WTC11 (cell line): ENCODE results near the gene TUBA1B. TPM values are rescaled to one million over a fixed set of nuclear protein-coding genes. Genes with fewer than 3 reads are reported as not detected.

Experiments used
- ATAC-seq: fragments of 200-7000 bp; cut with Tn5 transposase; 2 replicates; pipeline ENCODE4 v1.10.0; 2021; ENCODE audit warnings: mild to moderate bottlenecking, moderate library complexity
- CTCF ChIA-PET: fragments of 300-600 bp; sonication (Branson Sonifier 250); formaldehyde crosslinking; loops from one replicate; lab custom pipeline; 2021; ENCODE audit warnings: antibody characterized with exemption; lab: Charles Lee
- POLR2A ChIA-PET: fragments of 350-600 bp; sonication (Branson Sonifier 250); formaldehyde crosslinking; loops from one replicate; lab custom pipeline; 2021; ENCODE audit warnings: antibody characterized with exemption; lab: Charles Lee
- DNase-seq: peaks from one replicate; pipeline ENCODE4 v3.0.0; 2021; ENCODE audit warnings: low spot score
- H3K27ac Mint-ChIP-seq: 2 replicates; pipeline ENCODE4 v1.8.0; 2021; ENCODE audit warnings: mixed read lengths
- H3K27me3 Mint-ChIP-seq: 2 replicates; pipeline ENCODE4 v1.8.0; 2021; ENCODE audit warnings: low read depth, mild to moderate bottlenecking, moderate library complexity, mixed read lengths
- H3K36me3 Mint-ChIP-seq: 2 replicates; pipeline ENCODE4 v1.8.0; 2021; ENCODE audit warnings: mixed read lengths
- H3K4me1 Mint-ChIP-seq: 2 replicates; pipeline ENCODE4 v1.8.0; 2022; ENCODE audit warnings: mixed read lengths
- H3K4me3 Mint-ChIP-seq: 2 replicates; pipeline ENCODE4 v1.8.0; 2021; ENCODE audit warnings: mild to moderate bottlenecking, moderate library complexity, mixed read lengths
- H3K9me3 Mint-ChIP-seq: 2 replicates; pipeline ENCODE4 v1.8.0; 2021; ENCODE audit warnings: mixed read lengths
- AR ChIP-seq: fragments of 250-450 bp; sonication (Bioruptor Pico); IDR thresholded peaks from 2 replicates; pipeline ENCODE4 v1.9.0; 2021; ENCODE audit warnings: mild to moderate bottlenecking
- ARID4B ChIP-seq: sonication (generic); formaldehyde crosslinking; IDR thresholded peaks from 2 replicates; pipeline ENCODE4 v1.8.0; 2023; ENCODE audit warnings: missing genetic modification reagents, mild to moderate bottlenecking, borderline replicate concordance
- E2F4 ChIP-seq: sonication (generic); formaldehyde crosslinking; IDR thresholded peaks from 2 replicates; pipeline ENCODE4 v1.8.1; 2022; ENCODE audit warnings: low read depth, mild to moderate bottlenecking, moderate library complexity, missing genetic modification reagents, borderline replicate concordance
- EMX1 ChIP-seq: fragments of 250-450 bp; sonication (Bioruptor Pico); IDR thresholded peaks from 2 replicates; pipeline ENCODE4 v1.8.0; 2021; ENCODE audit warnings: mild to moderate bottlenecking
- FOXP4 ChIP-seq: sonication (generic); formaldehyde crosslinking; IDR thresholded peaks from 2 replicates; pipeline ENCODE4 v1.8.0; 2022; ENCODE audit warnings: mild to moderate bottlenecking, missing genetic modification reagents
- HMGA2 ChIP-seq: fragments of 250-450 bp; sonication (Bioruptor Pico); IDR thresholded peaks from 2 replicates; pipeline ENCODE4 v1.4.0; 2021; ENCODE audit warnings: mild to moderate bottlenecking, moderate library complexity
- JUN ChIP-seq: sonication (generic); formaldehyde crosslinking; IDR thresholded peaks from 2 replicates; pipeline ENCODE4 v1.8.0; 2023; ENCODE audit warnings: mild to moderate bottlenecking, missing genetic modification reagents
- MAX ChIP-seq: sonication (generic); formaldehyde crosslinking; IDR thresholded peaks from 2 replicates; pipeline ENCODE4 v1.8.0; 2022; ENCODE audit warnings: mild to moderate bottlenecking, missing genetic modification reagents
- NFYB ChIP-seq: sonication (generic); formaldehyde crosslinking; conservative IDR thresholded peaks from 2 replicates; pipeline ENCODE4 v1.8.0; 2022; ENCODE audit warnings: low read depth, missing genetic modification reagents
- RELA ChIP-seq: sonication (generic); formaldehyde crosslinking; IDR thresholded peaks from 2 replicates; pipeline ENCODE4 v1.8.1; 2022; ENCODE audit warnings: missing genetic modification reagents, mild to moderate bottlenecking, borderline replicate concordance
- ZBTB43 ChIP-seq: sonication (generic); formaldehyde crosslinking; IDR thresholded peaks from 2 replicates; pipeline ENCODE4 v1.8.1; 2023; ENCODE audit warnings: mild to moderate bottlenecking, missing genetic modification reagents
- ZMAT4 ChIP-seq: fragments of 250-450 bp; sonication (Bioruptor Pico); IDR thresholded peaks from 2 replicates; pipeline ENCODE4 v1.9.0; 2021; ENCODE audit warnings: mild to moderate bottlenecking
- ZNF423 ChIP-seq: fragments of 250-450 bp; sonication (Bioruptor Pico); IDR thresholded peaks from 2 replicates; pipeline ENCODE4 v2.1.2; 2022; ENCODE audit warnings: mild to moderate bottlenecking, moderate library complexity
- total RNA-seq: library from RNA; stranded (reverse); gene quantifications from 3 replicates; pipeline ENCODE4 v1.2.3, GENCODE V29; 2021

The TUBA1B gene
- total RNA-seq, 1 experiment from 2014 or later, result 1,806 TPM

GRCh38 chr12:49111206-49111605 lies 20.0 kb downstream of the TUBA1B start:
- Mint-ChIP-seq H3K27me3 (peaks cover 4% of the 10 kb centered on the region), H3K4me1 (peaks cover 29% of the 10 kb centered on the region), H3K4me3 (peak overlapping the region; percentile 96), H3K36me3 (0 out of 2 replicates have a peak, but pooled peaks cover 7% of the 10 kb centered on the region), H3K27ac (peak overlapping the region; percentile 89), H3K9me3 (peaks cover 11% of the 10 kb centered on the region)
- ChIA-PET POLR2A (interaction anchor here (1.0 to 1.9 kb wide), 3 partner anchors 10 to 47 kb away, joined by 4 to 8 read pairs (median 5); partner anchors contain the start of gene RHEBL1), CTCF (interaction anchor here (0.8 to 14.5 kb wide), 16 partner anchors 9 to 237 kb away, joined by 3 to 216 read pairs (median 6); partner anchors contain the start of genes RHEBL1 and TUBA1B)
- DNase-seq (no peak), ATAC-seq (no peak)
- no peak for TF ChIP-seq ZNF423 (CRISPR knock-in tag)
- no peak for TF ChIP-seq FOXP4
- TF ChIP-seq E2F4 (CRISPR knock-in tag), result no peak
- no peak for TF ChIP-seq NFYB
- TF ChIP-seq RELA, result no peak
- no peak for TF ChIP-seq EMX1 (CRISPR knock-in tag)
- no peak for TF ChIP-seq ZMAT4 (CRISPR knock-in tag)
- TF ChIP-seq ZBTB43 (CRISPR knock-in tag), result no peak
- no peak for TF ChIP-seq HMGA2
- no peak for TF ChIP-seq ARID4B (CRISPR knock-in tag)
- no peak for TF ChIP-seq JUN (CRISPR knock-in tag)
- TF ChIP-seq MAX (CRISPR knock-in tag), result no peak
- TF ChIP-seq AR, result no peak
